HEK293 (cell line): ENCODE results near the gene ISY1.
"Not testable (repeated sequence)": the region's sequence is repeated elsewhere in the genome, so short reads cannot be mapped to it uniquely, and the experiment has no call there.

Experiments used
- CTCF ChIA-PET: fragments of 350-600 bp; formaldehyde crosslinking; extraction: SDS; loops from one replicate; lab custom pipeline; 2021; ENCODE audit warnings: antibody characterized with exemption; lab: Yijun Ruan, JAX
- POLR2A ChIA-PET: fragments of 300-600 bp; formaldehyde crosslinking; extraction: SDS; loops from one replicate; lab custom pipeline; 2020; ENCODE audit warnings: antibody characterized with exemption, inconsistent platforms; lab: Yijun Ruan, JAX
- H3K27ac ChIP-seq: fragments of 200-500 bp; sonication (Bioruptor generic); 2 replicates; pipeline ENCODE4 v1.5.1; 2014; ENCODE audit warnings: low read depth, low read length, control low read depth, inconsistent platforms; ENCODE audit errors: extremely low read depth
- H3K36me3 ChIP-seq, 2 experiments: fragments of 200-500 bp in 1 of 2; sonication (Bioruptor generic) in 1 of 2; 1 replicate in 1 of 2; 2 replicates in 1 of 2; pipeline ENCODE4 v1.5.1; 2014 to 2017; ENCODE audit warnings: inconsistent platforms in 2 of 2, low read length in 2 of 2; ENCODE audit not compliant: control insufficient read depth in 2 of 2, insufficient read depth in 1 of 2
- H3K4me1 ChIP-seq: fragments of 200-500 bp; sonication (Bioruptor generic); 2 replicates; pipeline ENCODE4 v1.5.1; 2014; ENCODE audit warnings: mild to moderate bottlenecking, low read length, inconsistent platforms; ENCODE audit not compliant: control insufficient read depth, insufficient read depth
- H3K4me3 ChIP-seq: 2 replicates; pipeline ENCODE4 v1.5.1; 2011; ENCODE audit warnings: low read depth, mild to moderate bottlenecking, control low read depth, low read length, moderate library complexity
- H3K9me3 ChIP-seq: fragments of 200-500 bp; sonication (Bioruptor generic); 2 replicates; pipeline ENCODE4 v1.5.1; 2014; ENCODE audit warnings: low read depth, low read length, inconsistent platforms; ENCODE audit not compliant: control insufficient read depth, insufficient read depth
- CTCF ChIP-seq: fragments of 450-650 bp; formaldehyde crosslinking; IDR thresholded peaks from 2 replicates; pipeline ENCODE4 v1.5.1; 2016; ENCODE audit warnings: missing biosample characterization, missing genetic modification characterization
- GLIS1 ChIP-seq: fragments of 450-650 bp; formaldehyde crosslinking; IDR thresholded peaks from 2 replicates; pipeline ENCODE4 v1.5.1; 2016; ENCODE audit warnings: missing biosample characterization, missing genetic modification characterization
- KLF10 ChIP-seq: fragments of 450-650 bp; IDR thresholded peaks from 2 replicates; pipeline ENCODE4 v1.5.1; 2018; ENCODE audit warnings: missing biosample characterization, mild to moderate bottlenecking, missing genetic modification characterization
- PRDM10 ChIP-seq: fragments of 450-650 bp; formaldehyde crosslinking; IDR thresholded peaks from 2 replicates; pipeline ENCODE4 v1.5.1; 2016; ENCODE audit warnings: missing biosample characterization, missing genetic modification characterization
- SALL2 ChIP-seq: fragments of 450-650 bp; formaldehyde crosslinking; IDR thresholded peaks from 2 replicates; pipeline ENCODE4 v1.5.0; 2017; ENCODE audit warnings: missing biosample characterization, mild to moderate bottlenecking, missing genetic modification characterization, borderline replicate concordance
- ZBTB1 ChIP-seq: fragments of 450-650 bp; formaldehyde crosslinking; IDR thresholded peaks from 2 replicates; pipeline ENCODE4 v1.5.1; 2016; ENCODE audit warnings: missing biosample characterization, missing genetic modification characterization
- ZBTB6 ChIP-seq: fragments of 450-650 bp; formaldehyde crosslinking; IDR thresholded peaks from 2 replicates; pipeline ENCODE4 v1.5.1; 2017; ENCODE audit warnings: missing biosample characterization, missing genetic modification characterization
- ZEB2 ChIP-seq: fragments of 450-650 bp; formaldehyde crosslinking; IDR thresholded peaks from 2 replicates; pipeline ENCODE4 v1.5.1; 2016; ENCODE audit warnings: missing biosample characterization, missing genetic modification characterization
- ZNF394 ChIP-seq: fragments of 450-650 bp; formaldehyde crosslinking; IDR thresholded peaks from 2 replicates; pipeline ENCODE4 v1.5.1; 2016; ENCODE audit warnings: missing biosample characterization, missing genetic modification characterization, mild to moderate bottlenecking, moderate library complexity, borderline replicate concordance
- ZNF398 ChIP-seq: fragments of 450-650 bp; formaldehyde crosslinking; IDR thresholded peaks from 2 replicates; pipeline ENCODE4 v1.5.1; 2017; ENCODE audit warnings: missing biosample characterization, missing genetic modification characterization
- ZNF518A ChIP-seq: fragments of 450-650 bp; formaldehyde crosslinking; conservative IDR thresholded peaks from 2 replicates; pipeline ENCODE4 v1.5.1; 2016; ENCODE audit warnings: low read depth, missing biosample characterization, missing genetic modification characterization
- ZNF621 ChIP-seq: fragments of 450-650 bp; formaldehyde crosslinking; IDR thresholded peaks from 2 replicates; pipeline ENCODE4 v1.5.1; 2017; ENCODE audit warnings: missing biosample characterization, missing genetic modification characterization
- ZSCAN16 ChIP-seq: fragments of 450-650 bp; formaldehyde crosslinking; IDR thresholded peaks from 2 replicates; pipeline ENCODE4 v1.5.1; 2016; ENCODE audit warnings: missing biosample characterization, missing genetic modification characterization

Gene ISY1

GRCh38 chr3:129095285-129095684, 65.6 kb downstream of the ISY1 start:
- no peaks in the 10 kb centered on the region for H3K4me1 ChIP-seq
- no peak for TF ChIP-seq ZNF518A (tag by site-specific recombination)
- TF ChIP-seq ZBTB6: no peak
- no peak for TF ChIP-seq PRDM10
- no peak for TF ChIP-seq ZBTB1 (tag by site-specific recombination)
- no peak for TF ChIP-seq CTCF (tag by site-specific recombination)
- no peak for TF ChIP-seq ZEB2 (tag by site-specific recombination)
- no peak for TF ChIP-seq KLF10 (tag by site-specific recombination)
- no peak for TF ChIP-seq GLIS1
- TF ChIP-seq SALL2: no peak
- no peak for TF ChIP-seq ZNF398 (tag by site-specific recombination)
- TF ChIP-seq ZNF621: no peak
- TF ChIP-seq ZNF394 (tag by site-specific recombination): no peak
- no peak for TF ChIP-seq ZSCAN16
- CTCF ChIA-PET: no interaction called here
- H3K27ac ChIP-seq: no peak overlapping the region
- H3K36me3 ChIP-seq: peaks cover 0 to 17% of the 10 kb centered on the region in 2 experiments; a peak in 2 of 3 replicates
- no peaks in the 10 kb centered on the region for H3K9me3 ChIP-seq
- no peak overlapping the region for H3K4me3 ChIP-seq
- POLR2A ChIA-PET: interaction anchor here (1.5 kb wide), 1 partner anchor 26 kb away, joined by 4 read pairs; the partner anchor contains the start of gene RAB43

GRCh38 chr3:129088312-129088711, 72.6 kb downstream of the ISY1 start:
- H3K4me3 ChIP-seq, H3K36me3 ChIP-seq, CTCF ChIA-PET, H3K4me1 ChIP-seq, POLR2A ChIA-PET, H3K27ac ChIP-seq, H3K9me3 ChIP-seq: not testable (repeated sequence)

- H3K4me1 ChIP-seq, POLR2A ChIA-PET, H3K9me3 ChIP-seq, CTCF ChIA-PET, H3K27ac ChIP-seq, H3K4me3 ChIP-seq, H3K36me3 ChIP-seq: not testable (repeated sequence)
Measured at GRCh38 chr3:129087904-129088303, 73.0 kb downstream of the ISY1 start.
